GM12864 (cell line): ENCODE results near the gene AGFG2.
"Not testable (repeated sequence)": the region's sequence is repeated elsewhere in the genome, so short reads cannot be mapped to it uniquely, and the experiment has no call there.

ENCODE experiments used
- DNase-seq: peaks from one replicate; pipeline ENCODE4 v3.0.0-alpha.2; 2011; ENCODE audit warnings: low read depth
- H3K4me3 ChIP-seq: 2 replicates; pipeline ENCODE4 v1.5.1; 2011; ENCODE audit warnings: mild to moderate bottlenecking, low read depth, low read length, control low read depth
- CTCF ChIP-seq: IDR thresholded peaks from 2 replicates; pipeline ENCODE4 v1.5.1; 2011; ENCODE audit warnings: low read depth, mild to moderate bottlenecking, moderate library complexity, low read length, control low read depth, inconsistent platforms; ENCODE audit errors: missing control alignments

Gene AGFG2

GRCh38 chr7:100546129-100546925, 7.3 kb downstream of the AGFG2 start:
- DNase-seq = peak; percentile 68
- peak overlapping the region; percentile 46 for H3K4me3 ChIP-seq
- no peak for TF ChIP-seq CTCF

GRCh38 chr7:100546926-100547800, 8.2 kb downstream of the AGFG2 start:
- peak overlapping the region; percentile 46 for H3K4me3 ChIP-seq
- TF ChIP-seq CTCF = no peak
- no peak for DNase-seq

GRCh38 chr7:100547872-100548271, 8.9 kb downstream of the AGFG2 start:
- TF ChIP-seq CTCF = no peak
- no peak overlapping the region; the same call in 1 of the 2 replicates for H3K4me3 ChIP-seq
- DNase-seq = no peak

DNA sequence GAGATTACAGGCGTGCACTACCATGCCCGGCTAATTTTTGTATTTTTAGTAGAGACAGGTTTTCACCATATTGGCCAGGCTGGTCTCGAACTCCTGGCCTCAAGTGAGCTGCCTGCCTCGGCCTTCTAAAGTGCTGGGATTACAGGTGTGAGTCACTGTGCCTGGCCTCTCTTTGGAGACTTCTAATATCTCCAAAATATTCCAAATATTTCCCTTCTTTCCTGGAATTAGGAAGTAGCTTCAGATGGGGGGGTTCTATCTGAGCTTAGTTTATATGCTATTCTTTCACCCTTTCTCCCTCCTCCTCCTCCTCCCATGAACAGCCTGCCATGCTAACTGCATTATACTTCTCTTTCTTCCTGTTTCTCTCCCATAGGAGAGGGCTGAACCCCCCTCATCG, 9.4 kb downstream of the AGFG2 start:
- H3K4me3 ChIP-seq, DNase-seq: not testable (repeated sequence)

- TF ChIP-seq CTCF = no peak
- no peak overlapping the region for H3K4me3 ChIP-seq
- no peak for DNase-seq
These were observed 13.5 kb downstream of the AGFG2 start for GRCh38 chr7:100552532-100552931.

GRCh38 chr7:100553032-100553431, 14.0 kb downstream of the AGFG2 start:
- no peak for DNase-seq
- no peak overlapping the region for H3K4me3 ChIP-seq
- TF ChIP-seq CTCF = no peak

DNA sequence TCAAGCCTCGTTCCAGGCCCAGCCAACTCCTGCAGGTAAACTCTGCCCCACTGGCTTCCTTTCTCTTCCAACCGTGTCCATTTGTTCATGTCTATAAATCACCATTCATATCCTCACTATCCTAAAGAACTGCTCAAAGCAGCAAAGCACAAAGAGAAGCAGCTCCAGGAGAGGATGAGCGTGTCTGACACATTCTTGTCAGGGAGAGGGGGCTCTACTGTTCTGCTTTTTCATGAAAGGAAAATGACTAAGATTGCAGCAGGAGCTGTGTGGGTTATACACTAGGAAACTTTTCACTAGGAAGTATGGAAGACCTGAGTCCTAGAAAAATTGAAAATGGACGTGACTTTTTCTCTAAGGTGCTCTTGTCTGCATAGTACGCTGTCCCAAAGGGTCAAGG, 16.7 kb downstream of the AGFG2 start:
- no peak for TF ChIP-seq CTCF
- no peak overlapping the region for H3K4me3 ChIP-seq
- no peak for DNase-seq
